HG02763 (cell line): ENCODE results near the gene PRAME.
"Not testable (repeated sequence)": the region's sequence is repeated elsewhere in the genome, so short reads cannot be mapped to it uniquely, and the experiment has no call there.

Experiments
- ATAC-seq: cut with Tn5 transposase; IDR thresholded peaks from one replicate; pipeline ENCODE4 v1.9.1; 2021; ENCODE audit warnings: mild to moderate bottlenecking, moderate library complexity; ENCODE audit not compliant: unreplicated experiment

The PRAME gene

GRCh38 chr22:22526125-22526912 lies 32.7 kb downstream of the PRAME start:
- ATAC-seq, result no peak

GRCh38 chr22:22523494-22523893 lies 35.6 kb downstream of the PRAME start:
- no peak for ATAC-seq

GRCh38 chr22:22521631-22522030 lies 37.4 kb downstream of the PRAME start:
- no peak for ATAC-seq

GRCh38 chr22:22520667-22521602 lies 38.1 kb downstream of the PRAME start:
- ATAC-seq, result no peak

DNA sequence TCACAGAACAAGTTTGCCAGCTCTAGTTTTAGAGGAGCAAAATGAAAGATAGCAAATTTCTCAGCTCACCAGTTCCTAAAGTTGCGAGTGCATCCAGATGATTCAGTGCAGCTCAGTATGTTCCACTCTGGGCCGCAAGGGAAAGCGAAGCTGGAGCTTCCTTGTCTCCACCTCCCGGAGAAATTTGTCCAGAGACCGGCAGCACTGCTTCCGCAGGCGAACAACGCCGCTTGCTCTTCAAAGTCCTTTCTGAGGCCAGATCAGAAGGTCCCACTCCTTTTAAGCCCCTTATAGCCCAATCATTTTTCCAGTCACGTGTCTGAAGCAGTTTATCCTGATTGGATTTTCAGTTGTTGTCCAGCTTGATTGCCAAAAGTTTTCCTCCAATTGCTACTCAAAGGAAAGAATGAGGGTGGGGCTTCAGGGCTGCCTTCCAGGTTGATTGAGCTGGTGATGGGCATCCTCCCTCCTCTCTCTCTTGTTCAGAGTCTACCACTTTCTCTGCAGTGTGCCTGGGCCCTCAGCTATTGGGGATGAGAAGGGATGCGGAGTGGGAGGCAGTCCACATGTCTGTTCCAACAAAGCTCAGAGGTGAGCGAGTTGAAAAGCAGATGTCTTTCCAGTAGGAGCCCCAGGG lies 38.9 kb downstream of the PRAME start, which contains the start of gene ZNF280A:
TSS of gene ZNF280A (minus strand) at position 251 of the 637 bp plus-strand sequence. CDS start 4,640 bp downstream, outside the sequence.
- ATAC-seq, result no peak

GRCh38 chr22:22519591-22519990 lies 39.5 kb downstream of the PRAME start:
- ATAC-seq, result no peak

GRCh38 chr22:22516992-22517391 lies 42.1 kb downstream of the PRAME start:
- ATAC-seq, result no peak

GRCh38 chr22:22515890-22516289 lies 43.2 kb downstream of the PRAME start:
- ATAC-seq, result no peak

DNA sequence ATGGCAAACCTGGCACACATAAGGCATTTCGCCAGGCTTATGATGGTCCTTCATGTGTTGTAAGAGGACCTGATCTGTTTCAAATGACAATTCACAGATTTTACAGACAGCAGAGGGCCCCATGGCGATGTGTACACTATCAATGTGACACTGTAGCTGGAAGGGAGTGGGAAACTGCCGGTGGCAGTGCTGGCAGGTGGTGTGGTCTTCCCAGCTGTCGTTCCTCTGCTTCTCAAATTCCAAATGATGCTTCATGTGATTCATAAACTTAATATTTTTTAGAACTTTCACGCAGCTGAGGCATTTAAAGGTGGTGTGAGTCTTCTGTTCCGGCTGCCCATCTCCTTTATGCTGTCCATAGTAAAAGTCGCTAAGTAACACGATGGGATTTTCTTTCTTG lies 44.6 kb downstream of the PRAME start:
- ATAC-seq, result not testable (repeated sequence)

- no peak for ATAC-seq
Measured at GRCh38 chr22:22513619-22514018, 45.4 kb downstream of the PRAME start.

DNA sequence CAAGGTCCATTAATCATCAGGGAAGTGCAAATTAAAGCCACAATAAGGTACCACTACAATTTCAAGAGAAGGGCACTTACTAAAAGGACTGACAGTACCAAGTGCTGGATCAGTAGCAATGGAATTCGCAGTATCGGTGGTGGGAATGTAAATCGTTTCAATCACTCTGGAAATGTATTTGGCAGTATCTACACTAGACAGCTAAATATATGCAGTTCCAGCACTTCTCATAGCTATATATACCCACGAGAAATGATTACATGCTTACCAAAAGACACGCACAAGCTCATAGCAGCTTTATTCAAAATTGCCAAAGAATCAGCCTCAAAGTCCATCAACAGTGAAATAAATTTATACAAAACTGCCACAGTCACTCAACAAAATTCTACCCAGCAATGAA lies 46.1 kb downstream of the PRAME start:
- ATAC-seq, result no peak

GRCh38 chr22:22510833-22511232 lies 48.2 kb downstream of the PRAME start:
- not testable (repeated sequence) for ATAC-seq

DNA sequence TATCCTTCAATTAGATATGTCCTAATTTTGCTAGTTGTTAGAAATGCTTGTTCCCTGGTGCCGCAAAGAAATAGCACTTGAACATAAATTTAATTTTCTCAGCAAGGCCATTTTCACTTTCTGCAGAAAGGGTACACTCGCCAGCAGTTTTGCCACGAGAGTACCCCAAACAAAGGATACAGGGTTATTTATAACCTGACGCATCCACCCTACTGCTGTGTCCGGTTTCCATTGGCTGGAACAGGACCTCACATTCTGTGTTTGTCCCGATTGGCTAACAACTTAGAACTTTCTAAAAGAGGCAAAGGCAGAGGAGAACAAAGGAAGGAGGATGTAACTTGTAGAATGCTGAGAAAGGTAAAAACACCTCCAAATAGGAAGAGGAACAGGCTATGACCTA lies 49.2 kb downstream of the PRAME start:
- not testable (repeated sequence) for ATAC-seq

DNA sequence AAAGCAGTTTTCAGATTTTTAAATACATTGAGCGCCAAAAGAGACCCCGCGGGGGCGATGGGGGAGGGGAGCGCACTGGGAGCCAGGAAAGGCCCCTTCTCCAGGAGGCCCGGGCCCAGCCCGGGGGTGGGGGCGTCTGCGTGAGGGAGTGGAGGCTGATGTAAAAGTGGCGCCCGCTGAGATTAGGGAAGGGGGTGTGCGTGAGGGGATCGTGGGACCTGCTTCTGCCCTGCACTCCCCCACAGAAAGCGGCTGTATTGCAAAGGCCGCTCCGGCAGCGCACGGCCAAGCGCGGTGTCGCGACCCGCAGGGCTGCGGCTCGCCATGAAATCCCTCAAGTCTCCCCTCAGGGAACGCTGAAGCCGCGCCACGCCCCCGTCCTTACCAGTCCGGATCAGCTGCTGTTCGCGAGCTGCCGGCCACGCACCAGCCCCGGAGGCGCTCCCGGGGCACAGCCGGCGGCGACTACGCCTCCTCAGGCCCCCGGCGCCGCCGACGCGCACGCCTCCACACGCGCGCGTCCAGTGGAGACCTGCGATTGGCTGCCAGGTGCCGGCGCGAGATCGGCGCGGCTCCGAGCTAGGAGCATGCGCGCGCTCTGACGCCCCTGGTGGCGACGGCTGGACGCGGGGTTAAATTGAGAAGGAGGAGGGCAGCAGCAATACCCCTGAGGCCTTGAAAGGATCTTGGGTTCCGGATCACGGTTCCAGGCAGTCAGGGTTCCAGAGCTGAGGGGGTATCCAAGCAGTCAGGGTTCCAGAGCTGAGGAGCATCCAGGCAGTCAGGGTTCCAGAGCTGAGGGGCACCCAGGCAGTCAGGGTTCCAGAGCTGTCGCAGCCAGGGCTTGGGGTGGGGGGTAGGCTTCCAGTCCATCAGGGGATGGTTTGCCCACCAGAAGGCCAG lies 50.5 kb downstream of the PRAME start, which contains the start of gene ZNF280B:
TSS of gene ZNF280B (minus strand) at position 469 of the 903 bp plus-strand sequence. CDS start 19,344 bp downstream, outside the sequence.
- ATAC-seq, result peak; percentile 80

GRCh38 chr22:22507743-22508273 lies 51.3 kb downstream of the PRAME start:
- no peak for ATAC-seq

GRCh38 chr22:22506736-22507135 lies 52.3 kb downstream of the PRAME start:
- ATAC-seq, result no peak

DNA sequence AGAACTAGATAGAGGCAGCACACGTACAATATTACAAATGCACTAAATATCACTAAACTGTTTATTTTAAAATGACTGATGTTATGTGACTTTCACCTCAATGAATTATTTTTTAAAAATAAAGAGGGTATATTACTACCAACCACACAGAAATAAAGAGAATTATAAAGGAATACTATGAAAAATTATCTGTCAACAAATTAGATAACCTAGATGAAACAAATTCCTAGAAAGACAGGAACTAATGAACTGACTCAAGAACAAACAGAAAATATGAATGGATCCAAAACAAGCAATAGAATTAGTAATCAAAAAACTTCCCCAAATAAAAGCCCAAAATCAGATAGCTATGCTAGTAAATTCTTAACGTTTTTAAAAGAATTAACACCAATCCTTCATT lies 60.8 kb downstream of the PRAME start:
- no peak for ATAC-seq
